Measurements from ENCODE around the gene KSR1.
A peak's percentile ranks its signal among the peaks of the same experiment; 100 is the strongest.

Gene KSR1

DNA sequence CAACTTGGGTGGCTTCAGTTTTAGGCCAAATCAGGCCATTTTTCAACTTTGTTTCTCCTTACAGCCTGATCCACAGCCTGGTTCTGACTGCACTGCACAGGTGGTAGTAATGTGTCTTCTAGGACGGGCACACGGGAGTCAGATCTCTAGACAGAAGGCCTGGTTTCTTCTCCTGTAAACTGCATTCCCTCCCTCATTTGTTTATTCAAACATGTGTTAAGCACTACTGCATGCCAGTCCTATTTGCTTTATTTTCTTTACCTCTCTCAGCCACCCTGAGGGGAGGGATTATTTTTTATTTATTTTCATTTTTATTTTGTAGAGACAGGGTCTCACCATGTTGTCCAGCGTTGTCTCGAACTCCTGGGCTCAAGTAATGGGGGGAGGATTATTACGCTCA is 6.3 kb upstream of the KSR1 start:
- TF ChIP-seq, protein P1, sequence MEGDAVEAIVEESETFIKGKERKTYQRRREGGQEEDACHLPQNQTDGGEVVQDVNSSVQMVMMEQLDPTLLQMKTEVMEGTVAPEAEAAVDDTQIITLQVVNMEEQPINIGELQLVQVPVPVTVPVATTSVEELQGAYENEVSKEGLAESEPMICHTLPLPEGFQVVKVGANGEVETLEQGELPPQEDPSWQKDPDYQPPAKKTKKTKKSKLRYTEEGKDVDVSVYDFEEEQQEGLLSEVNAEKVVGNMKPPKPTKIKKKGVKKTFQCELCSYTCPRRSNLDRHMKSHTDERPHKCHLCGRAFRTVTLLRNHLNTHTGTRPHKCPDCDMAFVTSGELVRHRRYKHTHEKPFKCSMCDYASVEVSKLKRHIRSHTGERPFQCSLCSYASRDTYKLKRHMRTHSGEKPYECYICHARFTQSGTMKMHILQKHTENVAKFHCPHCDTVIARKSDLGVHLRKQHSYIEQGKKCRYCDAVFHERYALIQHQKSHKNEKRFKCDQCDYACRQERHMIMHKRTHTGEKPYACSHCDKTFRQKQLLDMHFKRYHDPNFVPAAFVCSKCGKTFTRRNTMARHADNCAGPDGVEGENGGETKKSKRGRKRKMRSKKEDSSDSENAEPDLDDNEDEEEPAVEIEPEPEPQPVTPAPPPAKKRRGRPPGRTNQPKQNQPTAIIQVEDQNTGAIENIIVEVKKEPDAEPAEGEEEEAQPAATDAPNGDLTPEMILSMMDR (IDR thresholded peaks at IDR 0.05; ENCODE audit: borderline replicate concordance, insufficient read depth, low read depth, low read length): no peak
- H3K4me3 ChIP-seq (ENCODE audit: low read depth, low read length): no peak overlapping the region

DNA sequence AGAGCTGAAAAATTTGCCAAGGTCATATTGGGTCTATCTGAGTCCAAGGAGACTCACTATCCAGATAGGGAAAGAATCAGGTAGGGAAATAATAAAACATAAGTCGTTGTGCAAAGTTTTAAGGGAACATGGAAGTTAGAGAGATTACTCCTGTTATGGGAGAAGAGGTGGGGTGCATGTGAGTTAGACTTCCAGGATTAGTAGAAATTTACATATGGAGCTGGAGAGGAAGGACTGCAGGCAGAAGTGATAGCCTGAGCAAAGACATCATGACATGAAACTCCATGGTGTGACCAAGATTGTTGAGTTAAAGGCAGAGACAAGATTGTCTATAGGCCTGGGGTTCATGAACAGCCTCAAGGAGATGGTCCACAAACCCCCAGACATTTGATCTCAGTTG is 5.8 kb upstream of the KSR1 start:
- H3K4me3 ChIP-seq (ENCODE audit: low read depth, low read length): no peak overlapping the region
- TF ChIP-seq, protein P1 (IDR thresholded peaks at IDR 0.05; ENCODE audit: borderline replicate concordance, insufficient read depth, low read depth, low read length): no peak

DNA sequence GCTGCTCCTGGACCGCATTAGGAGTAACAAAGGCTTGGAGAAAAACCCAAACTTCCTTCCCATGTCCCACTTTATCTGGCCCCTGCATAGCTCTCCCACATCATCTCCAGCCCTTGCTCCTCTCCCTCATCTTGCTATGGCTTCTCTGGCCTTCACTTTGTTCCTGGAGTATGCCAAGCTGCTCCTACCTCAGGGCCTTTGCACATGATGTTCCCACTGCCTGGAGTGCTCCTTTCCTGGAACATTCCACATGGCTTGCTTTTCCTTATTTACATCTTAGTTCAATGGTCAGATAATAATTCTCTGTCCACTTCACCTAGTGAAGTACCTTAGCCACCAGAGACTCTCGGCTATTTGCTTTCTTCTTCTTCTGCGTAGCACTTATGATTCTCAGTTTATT is 4.3 kb upstream of the KSR1 start:
- H3K4me3 ChIP-seq (ENCODE audit: low read depth, low read length): no peak overlapping the region
- TF ChIP-seq, protein P1 (IDR thresholded peaks at IDR 0.05; ENCODE audit: borderline replicate concordance, insufficient read depth, low read depth, low read length): no peak

DNA sequence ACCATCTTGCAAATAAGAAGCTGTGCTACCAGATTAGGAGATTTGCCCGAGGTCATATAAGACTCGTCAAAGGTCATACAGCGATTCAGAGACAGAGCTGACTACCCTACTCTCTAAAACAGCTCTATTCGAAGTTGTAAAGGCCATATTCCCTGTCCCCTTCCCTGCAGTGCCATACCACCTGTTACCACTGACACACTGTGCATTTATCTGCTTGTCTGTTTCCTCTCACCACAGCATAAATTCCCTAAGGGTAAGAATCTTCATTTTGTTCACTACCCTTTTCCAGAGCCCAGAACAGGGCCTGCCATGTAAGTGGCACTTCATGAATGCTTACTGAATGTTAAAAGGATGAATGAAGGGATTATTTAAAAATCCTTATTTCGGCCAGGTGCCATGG is 3.4 kb upstream of the KSR1 start:
- H3K4me3 ChIP-seq (ENCODE audit: low read depth, low read length): no peak overlapping the region
- TF ChIP-seq, protein P1 (IDR thresholded peaks at IDR 0.05; ENCODE audit: borderline replicate concordance, insufficient read depth, low read depth, low read length): no peak

DNA sequence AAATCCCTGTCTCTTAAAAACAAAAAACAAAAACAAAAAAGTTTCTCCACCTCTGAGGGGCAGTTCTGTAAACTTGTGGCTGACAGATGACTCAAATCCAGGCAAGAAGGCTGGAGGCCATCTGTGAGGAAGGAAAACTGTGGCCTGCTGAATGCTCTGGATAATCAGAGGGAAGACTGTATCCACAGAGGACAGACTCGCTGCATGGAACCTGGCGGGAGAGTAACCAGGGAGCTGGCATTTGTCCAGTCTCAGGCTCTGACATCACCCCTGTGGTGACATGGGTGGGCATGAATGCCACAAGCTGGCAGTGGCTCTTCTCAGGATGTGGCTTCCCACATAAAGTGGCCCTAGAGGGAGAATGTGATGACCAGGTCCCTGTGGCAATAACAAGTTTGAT is 2.8 kb upstream of the KSR1 start:
- TF ChIP-seq, protein P1 (IDR thresholded peaks at IDR 0.05; ENCODE audit: borderline replicate concordance, insufficient read depth, low read depth, low read length): no peak
- no peak overlapping the region for H3K4me3 ChIP-seq (ENCODE audit: low read depth, low read length)

DNA sequence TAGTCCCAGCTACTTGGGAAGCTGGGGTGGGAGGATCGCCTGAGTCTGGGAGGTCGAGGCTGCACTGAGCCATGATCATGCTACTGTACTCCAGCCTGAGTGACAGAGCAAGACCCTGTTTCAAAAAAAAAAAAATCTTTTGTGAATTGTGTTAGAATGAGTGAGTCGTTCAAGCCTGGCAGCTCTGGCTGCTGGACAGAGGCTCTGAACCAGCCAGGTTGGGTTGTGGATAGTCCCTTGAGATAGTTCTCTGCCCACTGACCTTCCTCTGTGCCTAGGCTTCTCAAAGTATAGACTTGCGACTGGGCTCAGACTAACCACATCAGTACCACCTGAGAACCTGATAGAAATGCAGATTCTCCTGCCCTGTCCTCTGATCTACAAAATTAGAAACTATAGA is 2.2 kb upstream of the KSR1 start:
- H3K4me3 ChIP-seq (ENCODE audit: low read depth, low read length): no peak overlapping the region
- TF ChIP-seq, protein P1 (IDR thresholded peaks at IDR 0.05; ENCODE audit: borderline replicate concordance, insufficient read depth, low read depth, low read length): no peak

DNA sequence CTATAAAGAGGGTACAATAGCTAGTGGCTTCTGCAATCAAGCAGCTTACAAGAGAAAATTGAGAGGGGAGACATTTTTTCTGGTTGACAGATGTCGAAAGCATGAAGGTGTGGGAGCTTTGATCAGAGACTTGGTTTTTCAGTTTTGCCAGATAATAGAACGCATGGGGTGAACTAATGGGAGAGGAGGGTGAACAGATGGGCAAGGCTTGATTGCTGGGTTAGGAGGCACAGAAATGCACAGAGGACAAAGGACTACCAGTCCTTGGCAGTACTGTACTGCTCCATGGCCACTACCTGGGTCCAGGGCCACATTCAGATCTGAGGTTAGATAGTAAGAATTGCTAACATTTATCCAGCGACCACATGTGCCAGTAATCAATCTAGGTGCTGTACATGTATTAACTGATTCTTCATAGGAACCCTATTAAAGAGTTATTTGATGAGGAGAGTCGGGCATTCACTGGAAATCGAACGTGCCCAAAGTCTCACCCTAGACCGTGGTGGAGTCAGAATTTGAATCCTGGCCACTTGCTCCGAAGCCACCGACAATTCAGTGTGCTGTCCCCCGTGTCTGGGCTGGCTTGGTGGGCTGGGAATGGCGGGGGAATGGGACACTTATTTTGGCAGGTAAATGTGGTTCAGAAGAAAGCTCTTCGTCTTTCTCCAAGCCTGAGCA is 873 bp upstream of the KSR1 start:
- H3K4me3 ChIP-seq (ENCODE audit: low read depth, low read length): peak overlapping the region; percentile 79
- TF ChIP-seq, protein P1 (IDR thresholded peaks at IDR 0.05; ENCODE audit: borderline replicate concordance, insufficient read depth, low read depth, low read length): no peak

Measured in GM12875 (cell line).